A673 (cell line): Measurements from ENCODE around the gene LIN9. TPM values are rescaled to one million over a fixed set of nuclear protein-coding genes. Genes with fewer than 3 reads are reported as not detected.
"Not testable (repeated sequence)": the region's sequence is repeated elsewhere in the genome, so short reads cannot be mapped to it uniquely, and the experiment has no call there.

ENCODE experiments used
- BruUV-seq: library from RNA; stranded (reverse); fragments of 400-500 nt; replicated peaks from 2 replicates; lab custom pipeline; 2021; lab: Mats Ljungman, UMichigan
- CTCF ChIA-PET: fragments of 300-600 bp; sonication (Branson Sonifier 250); formaldehyde crosslinking; loops from one replicate; lab custom pipeline; 2022; ENCODE audit warnings: antibody characterized with exemption; lab: Charles Lee
- POLR2A ChIA-PET: fragments of 300-600 bp; sonication (Branson Sonifier 250); formaldehyde crosslinking; loops from one replicate; lab custom pipeline; 2022; ENCODE audit warnings: antibody characterized with exemption; ENCODE audit not compliant: low non-redundant PET; lab: Charles Lee
- DNase-seq: peaks from one replicate; pipeline ENCODE4 v3.0.0-alpha.2; 2015; ENCODE audit warnings: low spot score
- H3K27ac ChIP-seq: fragments of 200-600 bp; sonication (generic); 2 replicates; pipeline ENCODE4 v1.5.1; 2016; ENCODE audit warnings: mixed run types, low read depth, mild to moderate bottlenecking, mixed read lengths, antibody characterized with exemption, low read length; ENCODE audit not compliant: poor library complexity, severe bottlenecking
- H3K27me3 ChIP-seq: fragments of 200-600 bp; sonication (generic); replicated peaks from 2 replicates; pipeline ENCODE4 v1.6.1; 2017; ENCODE audit warnings: mixed run types, low read depth, mild to moderate bottlenecking, mixed read lengths, antibody characterized with exemption, low read length; ENCODE audit not compliant: insufficient read depth, poor library complexity
- H3K36me3 ChIP-seq: fragments of 200-600 bp; sonication (generic); 2 replicates; pipeline ENCODE4 v1.6.1; 2016; ENCODE audit warnings: mixed run types, mild to moderate bottlenecking, mixed read lengths, antibody characterized with exemption, low read length; ENCODE audit not compliant: insufficient read depth, poor library complexity, severe bottlenecking
- H3K4me1 ChIP-seq: fragments of 200-600 bp; sonication (generic); 2 replicates; pipeline ENCODE4 v1.6.1; 2017; ENCODE audit warnings: mixed run types, mild to moderate bottlenecking, mixed read lengths, antibody characterized with exemption, low read length; ENCODE audit not compliant: insufficient read depth, poor library complexity, severe bottlenecking
- H3K4me3 ChIP-seq: fragments of 200-600 bp; sonication (generic); 2 replicates; pipeline ENCODE4 v1.5.1; 2016; ENCODE audit warnings: low read depth, mixed run types, mild to moderate bottlenecking, mixed read lengths, low read length; ENCODE audit not compliant: poor library complexity, severe bottlenecking
- H3K9me3 ChIP-seq: fragments of 200-600 bp; sonication (generic); 2 replicates; pipeline ENCODE4 v1.6.1; 2016; ENCODE audit warnings: mixed run types, low read depth, mild to moderate bottlenecking, mixed read lengths, antibody characterized with exemption, low read length; ENCODE audit not compliant: poor library complexity, severe bottlenecking
- EZH2 ChIP-seq: fragments of 200-600 bp; sonication (generic); IDR thresholded peaks from 2 replicates; pipeline ENCODE4 v1.6.1; 2017; ENCODE audit warnings: borderline replicate concordance, low read depth, mild to moderate bottlenecking, mixed read lengths, antibody characterized with exemption, low read length; ENCODE audit not compliant: poor library complexity, severe bottlenecking
- intact Hi-C: fragments of 100-400 bp; cut with micrococcal nuclease; formaldehyde crosslinking; loops from one replicate; pipeline ENCODE4 v1.10.0; 2022; ENCODE audit not compliant: unreplicated experiment
- total RNA-seq: library from RNA; stranded (reverse); gene quantifications from 2 replicates; pipeline ENCODE4 v1.2.3, GENCODE V29; 2021
- TF ChIP-seq, protein P1 (sequence below): fragments of 300-800, 200-600 bp; sonication (generic); conservative IDR thresholded peaks from 2 replicates; pipeline ENCODE4 v1.5.1; 2017; ENCODE audit warnings: low read depth, mild to moderate bottlenecking, antibody characterized with exemption, low read length, moderate library complexity, mixed read lengths

Gene LIN9
- total RNA-seq, 1 experiment from 2014 or later, result 20.7 TPM

DNA sequence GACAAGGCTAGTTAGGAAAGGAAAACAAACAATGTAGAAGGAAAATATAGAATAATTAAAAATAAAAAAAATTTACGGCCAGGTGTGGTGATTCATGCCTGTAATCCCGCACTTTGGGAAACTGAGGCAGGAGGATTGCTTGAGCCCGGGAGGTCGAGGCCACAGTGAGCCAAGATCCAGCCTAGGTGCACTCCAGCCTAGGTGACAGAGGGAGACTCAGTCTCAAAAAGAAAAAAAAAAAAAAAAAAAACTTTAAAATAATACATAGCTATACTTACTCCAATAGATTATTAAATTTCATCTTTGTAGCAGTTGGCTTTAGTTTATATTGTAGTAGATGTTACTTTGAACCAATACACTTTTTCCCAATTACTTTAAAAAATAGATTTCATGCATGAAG is 32.0 kb downstream of the LIN9 start:
- intact Hi-C loops, result no loop called here
- no peak for DNase-seq
- Histone ChIP-seq H3K27ac (no peak overlapping the region), H3K9me3 (no peaks in the 10 kb centered on the region), H3K4me1 (no peaks in the 10 kb centered on the region), H3K36me3 (peaks cover 23% of the 10 kb centered on the region), H3K27me3 (no peaks in the 10 kb centered on the region), H3K4me3 (no peak overlapping the region)
- no peak for TF ChIP-seq EZH2
- TF ChIP-seq, protein P1, sequence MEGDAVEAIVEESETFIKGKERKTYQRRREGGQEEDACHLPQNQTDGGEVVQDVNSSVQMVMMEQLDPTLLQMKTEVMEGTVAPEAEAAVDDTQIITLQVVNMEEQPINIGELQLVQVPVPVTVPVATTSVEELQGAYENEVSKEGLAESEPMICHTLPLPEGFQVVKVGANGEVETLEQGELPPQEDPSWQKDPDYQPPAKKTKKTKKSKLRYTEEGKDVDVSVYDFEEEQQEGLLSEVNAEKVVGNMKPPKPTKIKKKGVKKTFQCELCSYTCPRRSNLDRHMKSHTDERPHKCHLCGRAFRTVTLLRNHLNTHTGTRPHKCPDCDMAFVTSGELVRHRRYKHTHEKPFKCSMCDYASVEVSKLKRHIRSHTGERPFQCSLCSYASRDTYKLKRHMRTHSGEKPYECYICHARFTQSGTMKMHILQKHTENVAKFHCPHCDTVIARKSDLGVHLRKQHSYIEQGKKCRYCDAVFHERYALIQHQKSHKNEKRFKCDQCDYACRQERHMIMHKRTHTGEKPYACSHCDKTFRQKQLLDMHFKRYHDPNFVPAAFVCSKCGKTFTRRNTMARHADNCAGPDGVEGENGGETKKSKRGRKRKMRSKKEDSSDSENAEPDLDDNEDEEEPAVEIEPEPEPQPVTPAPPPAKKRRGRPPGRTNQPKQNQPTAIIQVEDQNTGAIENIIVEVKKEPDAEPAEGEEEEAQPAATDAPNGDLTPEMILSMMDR, result no peak
- ChIA-PET CTCF (interaction anchor here (0.6 kb wide), 1 partner anchor 291 kb away, joined by 8 read pairs; no protein-coding TSS in a partner anchor), POLR2A (no interaction called here)
- no TSS peak for BruUV-seq

DNA sequence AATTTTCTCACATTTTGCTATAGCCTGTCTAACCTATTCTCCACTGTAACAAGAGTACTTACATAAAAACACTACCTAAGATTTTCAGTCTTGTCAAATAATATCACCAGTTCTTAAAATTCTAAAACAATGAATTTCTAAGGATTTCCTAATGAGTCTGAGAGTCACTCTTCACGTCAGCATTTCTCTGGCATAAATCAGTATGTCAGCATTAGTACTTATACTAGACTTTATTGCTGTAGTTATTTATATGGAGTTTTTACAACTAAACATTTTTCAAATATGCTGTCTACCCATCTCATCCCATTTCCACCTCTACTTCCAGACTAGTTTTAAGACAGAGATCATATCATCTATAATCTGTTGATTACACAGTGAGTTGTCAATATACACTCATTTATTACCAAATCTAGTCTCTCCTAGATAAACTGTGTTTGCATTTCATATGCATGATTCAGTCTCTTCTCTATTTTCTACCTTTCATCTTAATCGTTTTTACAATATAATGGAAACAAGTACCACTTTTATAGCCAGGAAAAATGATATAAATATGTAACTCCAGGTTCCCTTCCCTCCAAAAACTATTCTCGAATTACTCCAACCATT is 32.8 kb downstream of the LIN9 start:
- H3K27ac ChIP-seq, result no peak overlapping the region
- intact Hi-C loops, result no loop called here

DNA sequence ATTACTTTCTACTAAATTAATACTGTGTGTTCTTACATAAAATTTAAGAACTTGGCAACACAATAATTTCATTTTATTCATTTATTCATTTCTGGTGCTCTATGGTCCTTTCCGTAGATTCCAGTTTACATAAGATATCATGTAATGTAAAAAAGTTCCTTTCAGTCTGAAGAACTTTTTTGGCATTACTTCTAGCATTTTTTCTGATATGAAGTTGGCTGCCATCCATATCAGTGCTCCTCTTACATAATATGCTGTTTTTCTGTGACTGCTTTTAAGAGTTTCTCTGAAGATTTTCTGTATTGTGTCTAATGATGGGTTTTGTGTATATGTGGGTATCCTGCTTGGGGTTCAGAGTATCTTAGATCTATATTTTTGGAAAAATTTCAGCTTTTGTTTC is 34.8 kb downstream of the LIN9 start:
- TF ChIP-seq EZH2, result no peak
- TF ChIP-seq, protein P1, result no peak
- CTCF ChIA-PET, result no interaction called here
- intact Hi-C loops, result no loop called here
- POLR2A ChIA-PET, result no interaction called here
- Histone ChIP-seq H3K9me3 (no peaks in the 10 kb centered on the region), H3K36me3 (peaks cover 26% of the 10 kb centered on the region), H3K4me1 (no peaks in the 10 kb centered on the region), H3K4me3 (no peak overlapping the region), H3K27ac (no peak overlapping the region), H3K27me3 (no peaks in the 10 kb centered on the region)
- DNase-seq, result no peak
- BruUV-seq, result no TSS peak

More for the DNA sequence above, 32.8 kb downstream of the LIN9 start:
- BruUV-seq, result no TSS peak
- H3K36me3 ChIP-seq, result peaks cover 22% of the 10 kb centered on the region
- H3K4me3 ChIP-seq, result no peak overlapping the region
- H3K9me3 ChIP-seq, result no peaks in the 10 kb centered on the region
- H3K4me1 ChIP-seq, result no peaks in the 10 kb centered on the region
- ChIA-PET CTCF (interaction anchor here (0.6 kb wide), 1 partner anchor 301 kb away, joined by 4 read pairs; no protein-coding TSS in a partner anchor), POLR2A (no interaction called here)
- no peak for TF ChIP-seq EZH2
- TF ChIP-seq, protein P1, result no peak
- no peak for DNase-seq
- no peaks in the 10 kb centered on the region for H3K27me3 ChIP-seq

DNA sequence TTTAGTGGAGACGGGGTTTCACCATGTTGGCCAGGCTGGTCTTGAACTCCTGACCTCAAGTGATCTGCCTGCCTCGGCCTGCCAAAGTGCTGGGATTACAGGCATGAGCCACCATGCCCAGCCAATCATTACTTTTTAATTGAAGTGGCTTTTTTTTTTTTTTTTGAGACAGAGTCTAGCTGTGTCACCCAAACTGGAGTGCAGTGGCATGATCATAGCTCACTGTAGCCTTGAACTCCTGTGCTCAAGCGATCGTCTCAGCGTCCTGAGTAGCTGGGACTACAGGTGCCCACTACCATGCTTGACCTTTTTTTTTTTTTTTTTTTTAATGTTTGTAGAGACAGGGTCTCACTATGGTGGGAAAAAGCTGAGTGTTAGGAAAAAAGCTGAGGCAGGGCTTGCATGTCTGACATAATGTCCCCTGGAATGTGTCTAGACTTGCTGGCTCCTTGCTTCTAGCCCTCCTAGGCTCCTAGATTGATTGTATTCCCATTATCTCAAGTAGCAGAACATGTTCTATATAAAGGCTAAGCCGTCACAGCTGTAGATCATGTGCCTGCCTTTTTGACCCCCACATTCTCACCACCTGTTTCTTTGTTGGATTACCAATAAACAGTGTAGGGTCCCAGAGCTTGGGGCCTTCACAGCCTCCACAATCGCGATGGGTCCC is 36.6 kb downstream of the LIN9 start:
- POLR2A ChIA-PET, H3K4me3 ChIP-seq, BruUV-seq, H3K27me3 ChIP-seq, intact Hi-C loops, H3K27ac ChIP-seq, H3K9me3 ChIP-seq, H3K4me1 ChIP-seq: not testable (repeated sequence)
- peaks cover 28% of the 10 kb centered on the region for H3K36me3 ChIP-seq
- peak; percentile 4 for DNase-seq
- CTCF ChIA-PET, result interaction anchor here (0.6 kb wide), 1 partner anchor 32 kb away, joined by 7 read pairs; no protein-coding TSS in a partner anchor
